OCI-LY3 (cell line): Measurements from ENCODE around the gene PRPF40B.

Experiments used
- H2AFZ ChIP-seq: fragments of 200-600, 300-600 bp; shearing (Covaris generic); 2 replicates; pipeline ENCODE4 v1.6.0; 2014; ENCODE audit warnings: antibody characterized with exemption, low read depth, low read length
- H3K27ac ChIP-seq: fragments of 200-600, 300-600 bp; sonication (generic); 2 replicates; pipeline ENCODE4 v1.5.1; 2014; ENCODE audit warnings: mild to moderate bottlenecking, low read length, moderate library complexity, mixed read lengths
- H3K27me3 ChIP-seq: fragments of 200-600, 300-600 bp; sonication (generic); 2 replicates; pipeline ENCODE4 v1.6.1; 2014; ENCODE audit warnings: low read depth, low read length, mixed read lengths
- H3K36me3 ChIP-seq: fragments of 200-600, 300-600 bp; sonication (generic); replicated peaks from 2 replicates; pipeline ENCODE3; 2014; ENCODE audit warnings: low read depth, low read length, mixed read lengths
- H3K4me1 ChIP-seq: fragments of 300-600, 200-600 bp; sonication (generic); 2 replicates; pipeline ENCODE4 v1.6.1; 2014; ENCODE audit warnings: low read length, mixed read lengths
- H3K4me2 ChIP-seq: fragments of 200-600, 300-600 bp; sonication (generic); 2 replicates; pipeline ENCODE4 v1.6.1; 2014; ENCODE audit warnings: low read length, mixed read lengths
- H3K4me3 ChIP-seq: fragments of 300-600, 200-600 bp; sonication (generic); 2 replicates; pipeline ENCODE4 v1.5.1; 2014; ENCODE audit warnings: antibody characterized with exemption, mild to moderate bottlenecking, low read length, moderate library complexity
- H3K79me2 ChIP-seq: fragments of 300-600, 200-600 bp; shearing (Covaris generic); 2 replicates; pipeline ENCODE4 v1.6.1; 2014; ENCODE audit warnings: mild to moderate bottlenecking, low read length, mixed read lengths
- H3K9ac ChIP-seq: fragments of 300-600, 200-600 bp; shearing (Covaris generic); 2 replicates; pipeline ENCODE4 v1.6.0; 2014; ENCODE audit warnings: mild to moderate bottlenecking, low read length, moderate library complexity
- H3K9me3 ChIP-seq: fragments of 200-600, 300-600 bp; shearing (Covaris generic); 2 replicates; pipeline ENCODE4 v1.6.1; 2014; ENCODE audit warnings: low read length, mixed read lengths; ENCODE audit not compliant: insufficient read depth
- H4K20me1 ChIP-seq: fragments of 200-600, 300-600 bp; sonication (generic); 2 replicates; pipeline ENCODE4 v1.6.1; 2016; ENCODE audit warnings: low read length, mixed read lengths; ENCODE audit not compliant: insufficient read depth
- CTCF ChIP-seq: fragments of 200-600, 300-600 bp; sonication (generic); IDR thresholded peaks from 2 replicates; pipeline ENCODE4 v1.5.1; 2014; ENCODE audit warnings: antibody characterized with exemption, low read length, low read depth
- EZH2phosphoT487 ChIP-seq: fragments of 200-600 bp; shearing (Covaris generic); IDR thresholded peaks from 2 replicates; pipeline ENCODE4 v1.6.1; 2018; ENCODE audit warnings: antibody characterized with exemption, mixed run types, low read depth

Gene PRPF40B

GRCh38 chr12:49642370-49642802 is 19.0 kb downstream of the PRPF40B start:
- Histone ChIP-seq H3K4me3 (no peak overlapping the region), H3K79me2 (no peaks in the 10 kb centered on the region), H3K4me2 (no peak overlapping the region), H3K4me1 (peaks cover 22% of the 10 kb centered on the region), H3K9ac (no peak overlapping the region), H3K27ac (no peak overlapping the region), H3K9me3 (no peaks in the 10 kb centered on the region), H3K36me3 (peaks cover 63% of the 10 kb centered on the region), H3K27me3 (no peaks in the 10 kb centered on the region), H2AFZ (no peak overlapping the region), H4K20me1 (no peaks in the 10 kb centered on the region; the same call in 1 of the 2 replicates)
- TF ChIP-seq CTCF = no peak
- no peak for TF ChIP-seq EZH2phosphoT487

- Histone ChIP-seq H3K27ac (no peak overlapping the region), H3K36me3 (peaks cover 64% of the 10 kb centered on the region), H3K4me2 (no peak overlapping the region), H2AFZ (no peak overlapping the region), H3K9me3 (no peaks in the 10 kb centered on the region), H3K4me3 (no peak overlapping the region), H3K4me1 (peaks cover 22% of the 10 kb centered on the region), H3K27me3 (no peaks in the 10 kb centered on the region), H3K79me2 (no peaks in the 10 kb centered on the region), H4K20me1 (no peaks in the 10 kb centered on the region; the same call in 1 of the 2 replicates), H3K9ac (no peak overlapping the region)
- TF ChIP-seq CTCF (no peak), EZH2phosphoT487 (no peak)
These were observed 19.8 kb downstream of the PRPF40B start for GRCh38 chr12:49643135-49643534.

- H3K9me3 ChIP-seq = no peaks in the 10 kb centered on the region
- TF ChIP-seq EZH2phosphoT487 = no peak
- TF ChIP-seq CTCF = no peak
- no peaks in the 10 kb centered on the region for H3K79me2 ChIP-seq
- H3K36me3 ChIP-seq = peaks cover 69% of the 10 kb centered on the region
- no peaks in the 10 kb centered on the region; the same call in 1 of the 2 replicates for H4K20me1 ChIP-seq
- H3K27me3 ChIP-seq = no peaks in the 10 kb centered on the region
- peaks cover 19% of the 10 kb centered on the region for H3K4me1 ChIP-seq
- H2AFZ ChIP-seq = no peak overlapping the region
- H3K4me3 ChIP-seq = no peak overlapping the region
- no peak overlapping the region for H3K4me2 ChIP-seq
- no peak overlapping the region for H3K27ac ChIP-seq
- no peak overlapping the region for H3K9ac ChIP-seq
These were observed 20.7 kb downstream of the PRPF40B start for GRCh38 chr12:49643961-49644619.

- TF ChIP-seq CTCF (peak; percentile 95), EZH2phosphoT487 (no peak)
- Histone ChIP-seq H2AFZ (no peak overlapping the region), H3K27me3 (no peaks in the 10 kb centered on the region), H3K4me1 (peaks cover 14% of the 10 kb centered on the region), H3K36me3 (peaks cover 74% of the 10 kb centered on the region), H4K20me1 (no peaks in the 10 kb centered on the region; the same call in 1 of the 2 replicates), H3K79me2 (no peaks in the 10 kb centered on the region), H3K4me3 (no peak overlapping the region), H3K9ac (no peak overlapping the region), H3K9me3 (no peaks in the 10 kb centered on the region), H3K27ac (peak overlapping the region; percentile 42), H3K4me2 (no peak overlapping the region)
These were observed 21.2 kb downstream of the PRPF40B start for GRCh38 chr12:49644620-49644994.
